HG03025 (cell line): Measurements from ENCODE around the gene CCDC30.

ENCODE experiments used
- ATAC-seq: cut with Tn5 transposase; IDR thresholded peaks from one replicate; pipeline ENCODE4 v1.9.1; 2021; ENCODE audit warnings: mild to moderate bottlenecking, moderate library complexity; ENCODE audit not compliant: unreplicated experiment, low FRiP score

Gene CCDC30

DNA sequence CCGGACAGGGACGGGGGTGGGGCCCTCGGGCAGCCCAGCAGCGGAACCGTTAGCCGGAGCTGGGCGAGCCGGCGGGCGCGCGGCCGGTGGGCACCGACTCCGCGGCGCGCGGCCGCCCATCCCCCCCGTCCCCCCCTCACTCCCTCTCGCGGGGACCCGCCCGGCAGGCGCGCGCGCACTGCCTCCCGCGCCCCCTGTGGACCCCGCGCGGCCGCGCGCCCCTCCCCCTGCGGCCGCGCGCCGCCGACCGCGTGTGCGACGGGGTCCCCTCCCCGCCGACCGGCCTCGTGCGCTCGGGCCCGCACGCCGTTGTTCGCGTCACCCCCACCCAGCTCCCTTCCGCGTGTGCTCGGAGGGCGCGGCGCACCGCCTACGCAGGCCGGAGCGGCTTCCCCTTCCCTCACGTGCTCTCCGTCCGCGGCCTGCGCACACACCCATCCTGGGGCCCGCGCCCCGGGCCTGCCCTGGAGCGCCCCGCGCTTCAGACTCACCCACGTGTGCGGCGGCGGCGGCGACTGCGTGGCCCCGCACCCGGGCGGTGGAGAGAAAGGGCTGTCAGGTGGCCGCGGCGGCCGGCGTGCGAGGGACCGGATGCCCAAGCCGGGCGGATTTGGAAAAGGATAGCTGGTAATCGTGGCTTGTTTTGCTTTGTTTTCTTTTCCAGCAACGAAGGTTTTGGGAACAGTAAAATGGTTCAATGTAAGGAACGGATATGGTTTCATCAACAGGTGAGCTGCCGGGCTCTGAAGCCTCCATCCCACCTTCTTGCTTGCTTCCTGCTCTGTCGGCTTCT lies 219.8 kb downstream of the CCDC30 start:
- peak; percentile 46 for ATAC-seq

DNA sequence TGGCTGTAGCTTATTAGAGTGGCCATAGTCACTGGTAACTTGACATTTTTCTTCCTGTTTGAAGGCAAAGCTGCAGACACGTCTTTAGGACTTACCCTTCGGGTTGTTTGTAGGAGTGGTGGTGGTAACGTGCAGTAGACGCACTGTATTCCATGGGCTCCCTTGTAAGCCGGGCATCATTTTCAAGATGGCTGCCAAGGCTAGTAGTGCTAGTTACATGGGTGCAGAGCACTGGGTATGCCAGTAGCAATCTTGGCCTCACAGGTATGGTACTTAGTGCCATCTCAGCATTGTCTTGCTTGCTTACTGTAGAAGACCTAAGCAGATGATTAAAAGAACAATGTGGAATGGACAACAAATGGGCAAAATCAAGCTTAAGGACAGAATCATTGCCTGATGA lies 221.1 kb downstream of the CCDC30 start:
- no peak for ATAC-seq

- ATAC-seq, result no peak
Observed at GRCh38 chr1:42686418-42686817, 223.3 kb downstream of the CCDC30 start.

GRCh38 chr1:42689912-42690311 lies 226.8 kb downstream of the CCDC30 start:
- no peak for ATAC-seq

- no peak for ATAC-seq
Observed at GRCh38 chr1:42690477-42691156, 227.5 kb downstream of the CCDC30 start.

DNA sequence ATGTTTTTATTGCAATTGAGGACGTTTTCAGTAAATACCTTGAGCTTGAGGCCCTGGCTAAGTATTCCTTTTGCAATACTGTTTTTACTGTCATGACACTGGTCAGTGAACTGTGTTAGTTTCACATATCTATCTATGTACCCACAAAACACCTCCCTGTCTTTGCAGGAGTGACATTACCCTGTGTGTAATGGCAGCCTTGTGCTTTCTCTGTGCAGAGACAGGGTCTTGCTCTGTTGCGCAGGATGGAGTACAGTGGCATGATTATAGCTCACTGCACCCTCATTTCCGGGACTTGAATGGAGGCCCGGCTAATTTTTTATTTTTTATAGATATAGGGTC lies 228.0 kb downstream of the CCDC30 start:
- no peak for ATAC-seq

- ATAC-seq, result no peak
Observed at GRCh38 chr1:42692461-42692860, 229.4 kb downstream of the CCDC30 start.

- ATAC-seq, result no peak
Observed at GRCh38 chr1:42692911-42693310, 229.8 kb downstream of the CCDC30 start.

GRCh38 chr1:42698081-42698813 lies 235.2 kb downstream of the CCDC30 start:
- ATAC-seq, result no peak

DNA sequence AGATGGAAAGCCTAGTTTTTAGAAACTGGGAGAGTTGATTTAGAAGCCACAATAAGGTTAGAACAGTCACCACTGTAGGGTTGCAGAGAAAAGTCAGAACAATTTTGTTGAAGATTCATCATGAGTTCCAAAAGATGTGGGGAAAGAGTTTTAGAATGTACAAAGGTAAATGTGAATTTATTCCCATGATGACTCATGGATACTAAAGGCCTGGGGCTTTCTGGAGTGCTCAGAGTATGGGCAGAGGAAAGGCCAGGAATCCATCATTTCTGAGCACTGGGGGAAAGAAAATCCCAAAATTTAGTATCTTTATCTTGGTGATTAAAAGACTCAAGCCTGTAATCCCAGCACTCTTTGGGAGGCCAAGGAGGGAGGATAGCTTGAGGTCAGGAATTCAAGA lies 236.9 kb downstream of the CCDC30 start:
- ATAC-seq, result no peak

GRCh38 chr1:42703888-42704464 lies 240.9 kb downstream of the CCDC30 start:
- ATAC-seq, result no peak
